ENCODE measurements around the gene NGFR.
A peak's percentile ranks its signal among the peaks of the same experiment; 100 is the strongest.

Gene NGFR, protein sequence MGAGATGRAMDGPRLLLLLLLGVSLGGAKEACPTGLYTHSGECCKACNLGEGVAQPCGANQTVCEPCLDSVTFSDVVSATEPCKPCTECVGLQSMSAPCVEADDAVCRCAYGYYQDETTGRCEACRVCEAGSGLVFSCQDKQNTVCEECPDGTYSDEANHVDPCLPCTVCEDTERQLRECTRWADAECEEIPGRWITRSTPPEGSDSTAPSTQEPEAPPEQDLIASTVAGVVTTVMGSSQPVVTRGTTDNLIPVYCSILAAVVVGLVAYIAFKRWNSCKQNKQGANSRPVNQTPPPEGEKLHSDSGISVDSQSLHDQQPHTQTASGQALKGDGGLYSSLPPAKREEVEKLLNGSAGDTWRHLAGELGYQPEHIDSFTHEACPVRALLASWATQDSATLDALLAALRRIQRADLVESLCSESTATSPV

DNA sequence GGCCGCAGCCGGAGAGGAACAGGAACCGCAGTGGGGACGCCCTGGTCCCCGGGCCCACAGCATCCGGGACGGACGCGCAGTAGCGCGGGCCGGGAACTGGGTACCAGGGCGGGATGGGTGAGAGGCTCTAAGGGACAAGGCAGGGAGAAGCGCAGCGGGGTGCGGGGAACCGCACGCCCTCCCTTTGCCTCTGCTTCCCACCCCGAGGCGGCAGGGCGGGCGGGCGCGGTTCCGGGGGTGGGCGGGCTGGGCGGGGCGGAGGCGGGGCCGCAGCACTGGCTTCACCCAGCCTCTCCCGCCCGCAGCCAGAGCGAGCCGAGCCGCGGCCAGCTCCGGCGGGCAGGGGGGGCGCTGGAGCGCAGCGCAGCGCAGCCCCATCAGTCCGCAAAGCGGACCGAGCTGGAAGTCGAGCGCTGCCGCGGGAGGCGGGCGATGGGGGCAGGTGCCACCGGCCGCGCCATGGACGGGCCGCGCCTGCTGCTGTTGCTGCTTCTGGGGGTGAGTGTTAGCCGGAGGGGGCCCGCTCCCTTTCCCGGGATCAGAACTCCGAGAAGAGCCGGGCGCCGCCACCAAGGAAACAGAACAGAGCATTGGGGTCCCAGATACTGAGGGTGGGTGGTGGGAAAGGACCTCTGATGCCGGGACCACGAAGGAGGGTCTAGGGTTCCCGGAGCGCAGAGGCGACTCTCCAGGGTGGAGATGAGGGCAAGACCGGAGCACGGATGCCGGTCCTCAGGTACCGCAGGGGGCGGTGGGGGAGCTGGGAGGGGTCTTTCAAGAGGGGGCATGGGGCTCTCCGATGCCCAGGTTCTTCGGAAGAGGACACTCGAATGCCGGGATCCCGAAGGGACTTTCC, at the start of gene NGFR:
NGFR (plus strand) TSS at position 308 of the 856 bp plus-strand sequence; CDS start at position 433, 125 bp downstream.
- DNase-seq (ENCODE audit: low read depth), result peak; percentile 20

DNA sequence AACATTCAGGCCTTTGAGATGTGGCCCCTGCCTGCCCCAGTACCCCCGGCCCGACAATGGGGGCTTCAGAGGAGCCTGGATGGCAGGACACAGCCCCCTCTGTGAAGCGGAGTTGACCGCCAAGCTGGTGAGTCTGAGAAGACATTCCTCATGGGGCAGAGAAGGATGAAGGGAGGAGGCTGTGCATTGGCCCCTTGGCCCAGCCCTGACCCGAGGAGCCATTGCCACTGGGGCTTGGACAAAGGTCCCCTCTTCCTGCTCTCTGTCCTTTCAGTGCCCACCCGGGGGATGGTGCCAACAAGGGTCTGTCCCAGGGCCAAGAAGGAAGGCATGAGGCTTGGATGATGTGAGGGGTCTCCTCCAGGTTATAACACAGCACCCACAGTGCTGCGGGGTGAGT, 49.5 kb upstream of the NGFR start:
- DNase-seq (ENCODE audit: low read depth), result no peak

DNA sequence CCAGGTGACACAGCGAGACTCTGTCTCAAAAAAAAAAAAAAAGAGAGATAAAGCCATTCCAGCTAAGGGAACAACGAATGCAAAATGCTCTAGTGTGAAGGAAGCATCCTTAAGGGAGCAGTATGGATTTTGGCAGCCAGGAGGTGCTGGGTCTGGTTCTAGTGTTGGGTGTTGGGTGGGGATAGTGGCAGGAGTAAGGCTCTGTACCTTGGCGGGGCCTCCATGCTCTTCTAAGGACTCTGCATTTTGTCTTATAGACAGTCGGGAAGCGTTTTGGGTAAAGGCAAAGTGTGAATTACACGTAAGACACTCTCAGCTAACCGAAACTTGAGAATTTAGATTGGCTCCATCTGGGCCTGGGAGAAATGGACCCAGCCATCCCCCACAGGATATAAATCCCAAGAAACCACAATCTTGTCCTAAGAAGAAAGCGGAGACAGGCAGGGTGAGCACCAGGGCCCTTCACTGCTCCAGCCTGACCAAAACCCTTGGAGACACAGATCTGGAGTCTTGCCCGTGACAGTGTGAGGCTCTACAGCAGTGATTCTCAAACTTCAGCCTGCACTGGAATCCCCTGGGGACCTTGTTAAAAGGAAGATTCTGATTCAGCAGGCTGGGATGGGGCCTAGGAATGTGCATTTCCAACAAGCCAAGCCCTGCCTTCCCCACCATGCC, 47.3 kb upstream of the NGFR start:
- DNase-seq (ENCODE audit: low read depth), result no peak

DNA sequence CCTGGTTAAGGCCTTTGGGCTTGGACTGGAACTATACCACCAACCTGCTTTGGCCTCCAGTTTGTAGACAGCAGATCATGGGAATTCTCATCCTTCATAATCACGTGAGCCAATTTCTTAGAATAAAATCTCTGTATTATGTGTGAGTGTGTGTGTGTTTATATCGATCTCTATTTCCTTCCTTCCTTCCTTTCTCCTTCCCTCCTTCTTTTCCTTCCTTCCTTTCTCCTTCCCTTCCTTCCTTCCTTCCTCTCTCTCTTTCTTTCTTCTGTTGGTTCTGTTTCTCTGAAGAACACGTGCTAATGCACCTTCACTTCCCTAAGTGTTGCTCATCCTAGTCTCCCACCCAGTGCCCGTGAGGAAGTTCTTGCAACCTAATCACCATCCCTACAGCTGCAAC, 44.9 kb upstream of the NGFR start:
- no peak for DNase-seq (ENCODE audit: low read depth)

DNA sequence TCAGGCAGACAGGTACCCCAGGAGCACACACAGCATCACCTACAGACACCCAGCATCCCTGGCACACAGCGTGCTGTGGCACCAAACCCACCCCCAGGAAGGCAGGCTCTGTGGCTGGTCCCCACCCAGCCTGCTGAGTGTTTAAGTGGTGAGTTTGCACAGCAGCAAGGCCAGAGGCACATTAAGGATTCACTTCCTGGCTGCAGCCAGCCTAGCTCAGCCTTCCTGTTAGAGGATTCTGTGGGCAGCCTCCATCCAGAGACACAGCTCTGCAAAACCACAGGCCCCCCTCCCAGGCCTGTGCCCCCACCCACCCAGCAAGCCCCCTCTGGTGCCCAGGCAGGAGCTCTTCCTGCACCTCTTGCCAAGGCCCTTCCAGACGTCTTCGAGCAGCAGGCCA, 44.4 kb upstream of the NGFR start:
- DNase-seq (ENCODE audit: low read depth), result peak; percentile 17

DNA sequence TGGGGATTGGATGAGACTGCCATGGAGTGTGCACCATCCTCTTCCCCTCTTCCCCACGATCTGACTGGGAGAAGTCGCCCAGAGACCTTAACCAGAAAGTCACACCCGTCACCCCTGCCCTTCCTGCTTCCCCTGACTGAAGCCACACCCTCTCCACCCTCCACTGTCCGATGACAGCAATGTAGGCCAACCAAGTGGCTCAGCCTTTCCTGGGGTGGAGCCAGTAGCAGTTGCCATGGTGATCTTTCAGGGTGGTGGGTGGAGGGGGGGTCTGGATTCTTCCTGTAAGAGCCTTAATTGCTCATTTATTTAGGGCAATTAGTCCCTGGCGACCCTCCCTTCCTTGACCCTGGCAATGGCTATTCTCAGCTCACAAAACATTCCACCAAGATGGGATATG, 42.9 kb upstream of the NGFR start:
- no peak for DNase-seq (ENCODE audit: low read depth)

DNA sequence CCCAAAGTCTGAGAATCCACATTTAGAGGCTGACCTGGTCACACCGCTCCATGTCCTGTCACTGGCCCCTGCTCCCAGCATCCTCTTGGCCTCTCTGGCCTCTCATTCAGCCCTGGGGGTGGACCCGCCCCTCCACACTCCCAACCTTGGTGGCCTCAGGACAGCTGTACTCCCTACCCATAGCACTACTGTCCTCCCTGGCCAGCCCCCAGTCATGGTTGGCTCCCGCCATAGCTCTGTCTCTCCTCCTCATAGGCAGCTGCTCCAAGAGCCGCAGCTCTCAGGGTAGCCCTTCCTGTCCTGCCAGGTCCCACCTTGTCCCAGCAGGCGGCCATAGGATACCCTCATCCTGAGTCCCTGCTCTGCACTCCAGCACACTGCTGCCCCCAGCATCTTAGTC, 42.4 kb upstream of the NGFR start:
- DNase-seq (ENCODE audit: low read depth), result no peak

DNA sequence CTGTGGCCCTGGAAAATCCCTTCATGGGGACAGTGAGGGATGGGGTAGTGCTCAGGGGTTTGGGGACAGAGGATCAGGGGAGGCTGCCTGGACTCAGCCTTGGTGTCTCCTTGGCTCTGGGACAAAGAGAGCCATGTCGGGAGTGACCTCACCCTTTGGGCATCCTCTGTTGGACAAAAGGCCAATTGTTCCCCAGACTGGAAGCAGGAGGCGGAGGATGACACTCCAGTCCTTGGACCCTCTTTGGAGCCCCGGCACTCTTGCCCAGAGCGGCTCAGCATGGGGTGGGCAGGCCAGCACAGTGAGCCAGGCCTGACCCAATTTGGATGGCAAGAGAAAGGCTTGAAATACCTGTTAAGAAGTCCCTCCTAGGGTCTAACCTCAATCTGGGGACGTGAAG, 41.0 kb upstream of the NGFR start:
- DNase-seq (ENCODE audit: low read depth), result no peak

DNA sequence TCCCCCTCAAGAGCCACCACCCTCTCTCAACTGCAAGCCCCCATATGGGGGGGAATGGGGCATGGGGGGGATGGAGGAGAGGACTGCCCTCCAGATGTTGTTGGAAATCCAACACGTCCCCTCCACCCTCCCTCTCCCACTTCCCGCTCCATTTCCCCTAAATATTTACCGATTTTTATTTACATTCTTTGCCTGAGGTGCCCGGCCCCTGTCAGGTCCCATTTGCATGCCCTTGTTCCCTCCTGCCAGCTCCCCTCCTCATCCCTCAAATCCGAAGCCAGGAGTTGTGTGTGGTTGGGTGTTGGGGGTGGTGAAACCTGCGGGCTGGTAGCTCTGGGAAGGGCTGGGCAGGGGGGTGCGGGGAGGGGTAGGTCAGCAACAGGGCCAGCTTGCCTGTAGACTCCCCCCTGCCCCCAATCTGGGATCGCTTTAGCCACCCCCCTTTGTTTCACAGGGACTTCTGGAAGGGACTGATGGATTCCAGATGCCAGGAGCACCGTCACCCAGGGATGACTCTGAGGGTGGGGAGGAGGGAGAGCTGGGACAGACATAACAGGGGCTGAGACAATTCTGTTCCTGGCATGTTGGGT, 39.7 kb upstream of the NGFR start:
- no peak for DNase-seq (ENCODE audit: low read depth)

DNA sequence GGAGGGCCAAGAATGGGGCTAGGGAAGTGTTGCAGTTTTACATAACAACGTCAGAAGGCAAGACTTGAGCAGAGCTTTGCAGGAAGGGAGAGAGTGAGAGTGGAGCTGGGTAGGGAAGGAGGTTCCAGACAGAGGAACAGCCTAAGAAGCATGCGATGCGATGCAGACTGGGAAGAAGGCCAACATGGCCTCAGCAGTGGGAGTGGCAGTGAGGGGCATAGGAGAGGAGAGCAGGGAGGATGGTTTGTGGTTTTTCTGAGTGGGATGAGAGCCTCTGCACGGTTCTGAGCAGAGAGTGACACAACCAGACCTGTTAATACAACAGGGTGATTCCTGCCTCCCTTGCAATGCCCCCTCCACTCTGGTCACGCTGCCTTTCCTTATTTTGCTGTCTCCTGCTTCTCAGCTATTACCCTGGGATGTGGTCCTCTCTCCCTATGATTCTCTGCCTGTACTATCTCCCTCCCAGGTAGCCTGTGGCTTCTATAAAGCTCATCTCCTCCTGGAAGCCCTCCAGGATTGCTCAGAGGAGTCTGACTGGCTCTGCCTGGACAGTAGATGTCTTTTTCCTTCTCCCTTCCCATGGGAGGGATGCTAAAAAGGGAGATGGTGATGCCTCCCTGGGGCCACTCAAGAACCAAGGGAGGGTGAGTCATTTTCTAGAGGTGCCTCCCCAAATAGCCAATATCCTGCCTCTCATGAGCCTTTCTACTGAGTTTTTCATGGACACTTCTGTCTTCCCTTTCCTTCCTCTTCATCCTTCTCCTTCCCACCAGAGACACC, 38.7 kb upstream of the NGFR start:
- DNase-seq (ENCODE audit: low read depth), result peak; percentile 72

DNA sequence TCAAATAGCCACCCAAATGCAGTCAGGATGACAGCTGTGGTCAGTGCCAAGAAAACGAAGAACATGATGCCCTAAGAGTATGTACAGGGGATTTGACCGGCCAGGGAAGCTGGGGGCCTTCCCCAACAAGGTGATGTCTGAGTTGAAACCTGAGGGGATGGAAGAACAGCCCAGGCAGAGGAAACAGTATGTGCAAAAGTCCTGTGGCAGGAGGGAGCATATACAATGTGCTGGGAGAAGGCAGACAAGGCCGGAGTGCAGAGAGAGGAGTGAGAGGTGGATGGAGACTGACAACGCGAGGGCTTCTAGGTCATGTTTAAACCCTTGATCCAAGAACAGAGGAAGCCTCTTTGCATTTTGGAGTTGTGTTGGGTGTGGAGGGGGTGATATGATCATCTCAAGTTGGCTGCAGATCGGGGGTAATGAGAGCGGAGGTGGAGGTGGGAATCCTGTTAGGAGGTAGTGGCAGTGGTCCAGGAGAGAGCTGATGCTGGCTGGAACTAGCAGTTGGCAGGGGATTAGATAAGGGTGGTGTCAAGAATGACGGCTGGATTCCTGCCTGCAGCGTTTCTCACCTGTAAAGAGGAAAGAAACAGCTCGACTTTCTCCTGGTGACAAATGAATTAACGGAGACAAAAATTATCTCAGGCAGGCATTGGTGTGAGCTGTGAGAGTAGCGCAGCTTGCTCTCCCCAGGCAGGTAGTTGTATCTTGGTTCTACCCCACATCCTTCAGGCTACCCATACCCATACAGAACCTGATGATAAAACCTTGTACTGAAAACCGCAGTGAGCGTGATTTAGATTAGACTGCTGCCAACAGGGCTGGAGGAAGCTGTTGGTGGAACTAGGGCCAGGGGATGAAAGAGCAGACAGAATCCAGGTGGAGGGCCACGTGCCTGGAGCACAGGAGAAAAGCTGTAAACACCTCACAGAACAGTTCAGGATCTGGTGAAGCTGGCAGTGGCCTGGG, 37.2 kb upstream of the NGFR start:
- DNase-seq (ENCODE audit: low read depth), result no peak

DNA sequence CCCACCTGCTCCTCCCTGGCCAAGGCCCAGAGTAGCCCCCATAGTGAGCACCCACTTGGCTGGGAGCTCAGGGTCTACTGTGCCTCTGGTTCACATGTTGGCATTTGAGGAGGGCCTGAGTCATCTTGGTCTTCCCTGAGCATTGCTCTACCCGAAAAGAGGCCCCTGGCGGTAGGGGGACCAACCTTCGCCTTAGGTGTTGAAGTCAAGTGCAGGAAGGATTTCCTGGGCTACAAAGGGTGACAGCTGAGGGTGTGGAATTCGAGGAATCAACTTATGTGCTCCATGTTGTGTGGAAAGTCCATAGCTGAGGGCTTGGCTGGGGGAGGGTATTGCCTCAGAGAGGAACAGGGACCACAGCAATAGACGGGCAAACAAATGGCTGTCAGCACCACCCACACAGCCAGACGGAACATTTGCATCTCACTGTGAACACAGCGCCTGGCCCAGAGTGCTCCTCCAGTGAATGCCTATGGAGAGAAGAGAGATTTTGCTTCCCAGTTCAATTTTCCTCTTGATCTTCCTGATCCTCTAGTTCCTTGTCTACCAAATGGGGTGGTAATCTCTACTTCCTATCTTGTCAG, 35.6 kb upstream of the NGFR start:
- DNase-seq (ENCODE audit: low read depth), result no peak

DNA sequence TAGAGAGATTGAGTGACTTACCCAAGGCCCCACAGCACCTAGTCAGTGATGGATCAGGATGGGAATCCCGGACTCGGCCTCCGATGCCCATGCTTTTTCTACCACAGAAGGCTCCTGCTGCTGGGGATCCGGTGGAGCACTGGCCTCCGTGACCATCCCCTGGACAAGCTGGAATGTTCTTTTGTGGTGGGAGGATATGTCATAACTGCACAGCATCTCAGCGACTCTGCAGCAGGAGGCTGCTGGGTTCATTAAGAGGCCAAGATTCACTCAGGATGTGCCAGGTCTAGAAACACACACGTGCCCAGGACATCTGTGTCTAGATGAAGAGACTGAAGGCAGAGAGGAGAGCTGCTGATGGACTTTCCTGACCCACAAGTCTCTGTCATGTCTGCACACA, 34.7 kb upstream of the NGFR start:
- no peak for DNase-seq (ENCODE audit: low read depth)

DNA sequence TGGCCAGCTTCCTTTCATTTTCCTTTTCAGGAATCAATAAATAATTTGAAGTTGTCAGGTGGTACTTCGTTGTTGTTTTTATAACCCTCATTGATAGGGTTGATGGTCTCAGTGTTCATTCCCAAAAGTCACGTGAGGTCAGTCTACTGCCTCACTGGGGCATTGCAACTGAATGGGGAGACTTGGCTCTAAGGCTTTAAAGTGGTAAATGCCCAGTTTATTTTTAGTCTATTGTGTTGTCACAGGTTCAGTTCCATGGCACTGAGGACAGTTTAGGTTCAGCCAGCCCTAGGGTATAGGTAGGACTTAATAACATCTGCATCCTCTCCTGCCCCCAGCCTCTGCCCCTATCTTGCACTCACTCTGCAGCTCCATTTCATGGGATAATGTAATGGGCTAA, 33.5 kb upstream of the NGFR start:
- DNase-seq (ENCODE audit: low read depth), result no peak

DNA sequence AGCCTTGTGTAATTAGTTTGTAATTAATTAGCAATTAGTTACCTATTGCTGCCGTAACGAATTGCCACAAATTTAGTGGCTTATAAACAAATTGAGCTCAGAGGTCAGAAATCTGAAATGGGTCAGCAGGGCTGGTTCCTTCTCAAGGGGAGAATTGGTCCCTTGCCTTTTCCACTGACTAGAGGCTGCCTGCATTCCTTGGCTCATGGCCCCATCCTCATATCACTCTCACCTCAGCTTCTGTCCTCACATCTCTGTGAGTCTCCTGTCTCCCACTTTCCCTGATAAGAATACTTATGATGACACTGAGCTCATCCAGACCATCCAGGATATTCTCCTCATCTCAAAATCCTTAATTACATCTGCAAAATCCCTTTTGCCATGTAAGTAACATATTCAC, 31.0 kb upstream of the NGFR start:
- DNase-seq (ENCODE audit: low read depth), result no peak

DNA sequence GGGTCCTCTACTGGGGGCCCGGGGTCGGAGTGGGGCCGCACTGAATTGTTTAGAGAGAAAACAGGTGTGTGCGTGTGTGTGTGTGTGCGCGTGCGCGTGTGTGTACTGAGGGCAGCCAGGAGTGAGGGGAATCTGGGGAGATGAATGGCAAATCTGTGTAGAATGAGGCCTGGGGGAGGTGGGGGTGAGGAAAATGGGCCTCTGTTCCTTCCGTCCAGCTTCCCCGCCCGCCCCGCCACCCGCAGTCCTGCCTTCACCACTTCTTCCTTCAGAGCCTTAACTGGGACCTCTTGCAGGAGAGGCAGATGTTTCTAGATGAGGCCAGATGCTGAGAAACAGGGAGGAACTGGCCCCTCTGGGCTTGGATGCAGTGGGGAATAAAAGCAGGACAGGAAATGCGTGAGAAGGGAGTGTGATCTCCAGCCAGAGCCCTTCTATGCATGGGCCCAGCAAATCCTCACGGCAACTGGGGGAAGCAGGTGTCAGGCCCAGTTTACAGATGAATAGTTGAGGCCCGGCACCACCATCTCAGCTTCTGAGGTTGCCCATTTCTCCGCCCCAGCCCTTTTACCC, 29.7 kb upstream of the NGFR start:
- DNase-seq (ENCODE audit: low read depth), result no peak

DNA sequence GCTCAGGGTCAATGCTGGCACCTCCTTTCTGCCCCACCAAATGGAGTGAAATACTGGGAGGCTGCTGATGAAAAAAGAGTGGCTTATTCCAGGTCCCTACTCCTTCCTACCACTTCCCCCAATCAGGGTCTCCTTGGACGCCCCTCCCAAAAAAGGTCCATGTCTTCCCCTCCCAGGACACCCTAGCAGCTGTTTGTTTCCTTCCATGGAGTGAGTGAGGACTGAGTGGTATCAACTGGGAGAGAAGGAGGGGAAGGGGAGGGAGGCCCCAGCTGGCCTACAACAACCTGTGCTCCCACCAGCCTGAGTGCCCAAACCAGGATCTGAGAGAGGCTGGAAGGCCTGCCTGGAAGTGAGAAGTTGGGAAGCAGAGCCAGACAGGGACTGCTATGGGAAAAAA, 28.7 kb upstream of the NGFR start:
- DNase-seq (ENCODE audit: low read depth), result no peak

DNA sequence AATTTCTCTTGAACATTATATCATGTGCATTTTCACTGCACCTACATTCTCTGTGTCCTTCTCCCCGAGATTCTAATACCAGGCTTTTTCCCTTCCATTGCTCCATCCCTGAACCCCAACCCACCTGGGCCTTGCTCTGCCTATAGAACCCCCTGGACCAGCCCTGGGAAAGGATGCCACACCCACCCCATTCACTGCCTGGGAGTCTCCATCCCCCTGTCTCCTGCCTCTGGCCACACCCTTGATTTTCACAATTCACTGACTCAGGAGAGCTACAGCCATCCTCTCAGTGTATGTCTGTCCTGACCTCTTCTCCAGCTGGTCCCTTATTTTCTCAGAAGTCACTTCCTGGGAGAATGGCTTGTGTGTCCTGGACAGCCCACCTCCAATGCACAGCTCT, 27.9 kb upstream of the NGFR start:
- DNase-seq (ENCODE audit: low read depth), result no peak

DNA sequence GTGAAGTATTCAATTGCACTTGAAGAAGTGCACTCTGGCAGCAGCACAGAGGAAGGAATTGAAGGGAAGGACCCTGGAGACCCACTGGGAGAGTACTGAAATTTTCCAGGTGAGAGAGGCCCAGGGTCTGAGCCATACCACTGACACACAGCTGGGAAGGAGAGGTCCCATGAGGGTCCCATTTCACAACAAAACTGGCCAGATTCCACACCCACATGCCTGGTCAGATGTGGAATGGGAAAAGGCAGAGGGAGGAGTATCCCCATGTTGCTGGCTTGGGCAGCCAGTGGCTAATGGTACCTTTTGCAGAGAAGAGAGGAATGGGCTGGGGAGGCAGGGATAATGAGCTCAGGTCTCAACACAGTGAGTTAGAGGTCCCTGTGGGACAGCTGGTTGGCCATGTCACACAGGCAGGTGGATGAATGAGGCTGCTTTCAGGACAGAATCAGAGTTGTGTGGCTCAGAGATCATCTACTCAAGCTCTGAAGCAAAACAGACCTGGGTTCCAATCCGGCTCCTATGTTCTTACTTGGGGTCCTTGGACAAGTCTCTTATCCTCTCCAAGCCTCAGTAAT, 26.2 kb upstream of the NGFR start:
- DNase-seq (ENCODE audit: low read depth), result no peak

Measured in iris pigment epithelial cell (primary cell).